ENCODE measurements around the gene ITPKC.
"Not testable (repeated sequence)": the region's sequence is repeated elsewhere in the genome, so short reads cannot be mapped to it uniquely, and the experiment has no call there.

The ITPKC gene

DNA sequence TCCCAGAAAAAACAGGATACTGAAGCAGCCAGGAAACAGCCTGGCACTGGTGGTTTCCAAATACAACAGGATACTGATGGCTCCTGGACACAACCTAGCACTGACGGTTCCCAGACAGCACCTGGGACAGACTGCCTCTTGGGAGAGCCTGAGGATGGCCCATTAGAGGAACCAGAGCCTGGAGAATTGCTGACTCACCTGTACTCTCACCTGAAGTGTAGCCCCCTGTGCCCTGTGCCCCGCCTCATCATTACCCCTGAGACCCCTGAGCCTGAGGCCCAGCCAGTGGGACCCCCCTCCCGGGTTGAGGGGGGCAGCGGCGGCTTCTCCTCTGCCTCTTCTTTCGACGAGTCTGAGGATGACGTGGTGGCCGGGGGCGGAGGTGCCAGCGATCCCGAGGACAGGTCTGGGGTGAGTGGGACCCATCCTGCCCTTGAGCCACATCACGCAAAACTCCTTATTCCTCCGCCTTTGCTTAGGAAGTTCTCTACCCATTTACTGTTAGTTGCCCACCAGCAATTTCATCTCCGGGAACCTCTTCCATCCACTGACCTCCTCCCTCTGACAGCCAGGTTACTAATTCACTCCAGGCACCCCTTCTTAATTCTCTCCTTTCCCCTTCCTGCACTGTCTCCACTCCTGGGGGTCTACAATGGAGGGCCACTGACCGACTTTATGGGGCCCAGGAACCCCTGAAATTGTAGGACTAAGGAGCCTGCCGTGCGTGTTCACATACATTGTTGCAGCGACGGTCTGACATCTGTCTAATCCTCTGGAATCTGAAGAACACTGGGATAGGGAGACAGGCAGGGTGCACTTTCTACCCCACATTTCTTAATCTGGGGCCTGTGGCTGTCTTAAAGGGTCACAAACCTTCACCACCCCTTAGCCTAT lies 1.2 kb downstream of the ITPKC start:
- no peak for DNase-seq

DNA sequence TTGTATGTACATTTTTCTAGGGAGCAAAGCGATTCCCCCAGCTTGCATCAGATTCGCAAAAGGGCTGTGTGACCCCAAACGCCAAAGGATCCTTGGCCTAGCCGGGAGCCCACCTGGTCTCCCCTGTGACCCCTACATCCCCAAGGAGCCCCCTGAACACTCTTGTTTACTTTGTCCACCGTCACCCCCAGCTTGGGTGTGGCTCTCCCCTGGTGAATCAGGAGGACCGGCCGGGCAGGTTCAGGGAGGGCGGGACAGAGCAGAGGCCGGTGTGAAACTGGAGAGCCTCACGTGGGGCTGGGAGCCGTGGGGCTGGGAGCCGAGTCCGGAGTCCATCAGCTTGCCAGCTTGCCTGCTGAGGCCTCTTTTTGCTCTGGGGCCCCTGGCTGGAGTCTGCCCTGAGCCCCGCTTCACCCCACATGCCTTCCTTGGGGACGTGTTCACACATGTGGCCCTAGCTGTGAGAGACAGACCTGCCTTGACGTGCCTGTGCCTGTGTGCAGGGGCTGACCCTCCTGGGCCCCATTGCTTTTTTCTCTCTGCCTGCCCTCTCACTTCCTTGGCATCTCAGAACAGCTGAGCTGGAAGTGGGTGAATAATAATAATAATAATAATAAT lies 2.0 kb downstream of the ITPKC start:
- no peak for DNase-seq

DNA sequence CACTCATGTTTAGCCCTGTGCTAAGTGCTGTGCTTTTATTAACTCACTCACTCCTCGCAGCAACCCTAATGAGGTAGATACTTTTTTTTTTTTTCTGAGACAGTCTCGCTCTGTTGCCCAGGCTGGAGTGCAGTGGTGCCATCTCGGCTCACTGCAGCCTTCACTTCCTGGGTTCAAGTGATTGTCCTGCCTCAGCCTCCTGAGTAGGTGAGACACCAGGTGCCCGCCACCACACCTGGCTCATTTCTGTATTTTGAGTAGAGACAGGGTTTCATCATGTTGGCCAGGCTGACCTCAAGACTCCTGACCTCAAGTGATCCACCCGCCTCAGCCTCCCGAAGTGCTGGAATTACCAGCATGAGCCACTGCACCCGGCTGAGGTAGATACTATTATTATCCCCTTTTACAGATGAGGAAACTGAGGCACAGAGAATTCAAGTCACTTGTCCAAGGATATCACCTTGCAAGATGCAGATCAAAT lies 2.5 kb downstream of the ITPKC start:
- DNase-seq = no peak

DNA sequence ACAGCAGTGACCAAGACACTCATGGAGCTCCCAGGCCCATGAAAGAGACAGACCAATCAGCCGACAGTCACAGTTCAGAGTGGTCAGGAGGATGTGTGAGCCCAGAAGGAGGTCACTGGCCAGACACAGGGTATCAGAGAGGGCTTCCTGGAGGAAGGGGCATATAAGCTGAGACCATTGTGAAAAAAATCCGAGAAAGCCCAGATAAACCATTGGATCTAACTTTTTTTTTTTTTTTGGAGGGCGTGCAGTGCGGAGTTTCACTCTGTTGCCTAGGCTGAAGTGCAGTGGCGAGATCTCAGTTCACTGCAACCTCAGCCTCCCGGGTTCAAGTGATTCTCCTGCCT lies 4.2 kb downstream of the ITPKC start:
- DNase-seq = no peak

DNA sequence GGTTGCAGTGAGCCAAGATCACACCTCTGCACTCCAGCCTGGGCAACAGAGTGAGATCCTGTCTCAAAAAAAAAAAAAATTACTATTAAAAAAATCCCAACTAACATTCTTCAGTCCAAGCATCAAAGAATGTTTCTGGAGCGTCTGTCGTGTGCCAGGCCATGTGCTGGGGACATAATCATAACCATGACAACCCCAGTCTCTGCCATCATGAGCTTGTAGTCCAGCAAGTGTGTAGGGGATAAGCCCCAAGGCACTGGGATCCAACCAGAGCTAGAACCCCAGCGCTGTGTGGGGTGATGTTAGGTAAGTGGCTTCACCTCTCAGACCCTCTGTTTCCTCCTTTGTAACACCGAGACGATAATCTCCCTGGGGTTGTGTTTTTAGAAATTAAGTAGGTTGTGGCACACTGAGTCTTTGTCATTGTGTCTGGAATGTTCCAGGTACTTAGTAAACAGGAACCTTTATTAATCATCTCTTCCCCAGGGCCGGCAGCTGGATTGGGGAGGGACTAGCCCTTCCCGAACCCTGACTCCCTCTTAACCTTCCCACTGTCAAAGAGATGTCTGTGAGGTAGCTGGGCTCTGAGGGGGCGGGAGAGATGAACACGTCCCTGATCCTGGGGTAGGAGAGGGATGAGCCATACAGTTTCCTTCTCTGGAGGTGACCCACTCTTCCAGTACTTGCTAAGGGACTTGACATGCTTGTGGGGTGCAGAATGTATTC lies 5.2 kb downstream of the ITPKC start:
- DNase-seq = no peak

DNA sequence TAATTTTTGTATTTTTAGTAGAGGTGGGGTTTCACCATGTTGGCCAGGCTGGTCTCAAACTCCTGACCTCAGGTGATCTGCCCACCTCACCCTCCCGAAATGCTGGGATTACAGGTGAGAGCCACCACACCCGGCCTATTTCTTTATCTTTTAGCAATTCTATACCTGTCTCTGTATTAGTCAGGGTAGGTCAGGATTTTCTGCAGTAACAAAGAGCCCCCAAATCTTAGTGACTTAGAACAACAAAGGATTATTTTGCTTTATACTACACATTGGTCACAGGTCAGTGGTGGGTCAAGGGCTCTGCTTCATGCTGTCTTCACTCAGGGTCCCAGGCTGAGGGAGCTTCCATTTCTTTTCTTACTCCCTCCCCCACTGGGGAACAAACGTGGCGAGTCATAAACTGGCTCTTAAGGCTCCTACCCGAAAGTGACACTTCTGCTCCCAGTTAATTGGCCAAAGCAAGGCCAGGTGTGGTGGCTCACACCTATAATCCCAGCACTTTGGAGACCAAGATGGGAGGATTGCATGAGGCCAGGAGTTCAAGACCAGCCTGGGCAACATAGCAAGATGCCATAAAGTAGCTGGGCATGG lies 6.8 kb downstream of the ITPKC start:
- no peak for DNase-seq

DNA sequence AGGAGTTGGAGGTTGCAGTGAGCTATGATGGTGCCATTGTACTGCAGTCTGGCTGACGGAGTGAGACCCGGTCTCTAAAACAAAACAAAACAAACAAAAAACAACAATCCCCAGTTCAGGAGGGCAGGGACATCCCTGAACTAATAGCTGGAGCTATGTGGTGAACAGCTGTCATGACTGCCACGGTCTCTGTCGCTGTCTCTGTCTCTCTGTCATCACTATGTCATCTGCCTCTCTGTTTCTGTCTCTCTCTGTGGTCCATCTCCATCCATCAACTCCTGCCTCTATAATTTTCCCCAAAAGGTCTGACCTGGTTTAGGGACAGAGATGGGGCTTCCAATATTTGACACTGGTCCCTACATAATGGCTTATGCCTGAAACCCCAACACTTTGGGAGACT lies 7.4 kb downstream of the ITPKC start:
- DNase-seq = no peak

DNA sequence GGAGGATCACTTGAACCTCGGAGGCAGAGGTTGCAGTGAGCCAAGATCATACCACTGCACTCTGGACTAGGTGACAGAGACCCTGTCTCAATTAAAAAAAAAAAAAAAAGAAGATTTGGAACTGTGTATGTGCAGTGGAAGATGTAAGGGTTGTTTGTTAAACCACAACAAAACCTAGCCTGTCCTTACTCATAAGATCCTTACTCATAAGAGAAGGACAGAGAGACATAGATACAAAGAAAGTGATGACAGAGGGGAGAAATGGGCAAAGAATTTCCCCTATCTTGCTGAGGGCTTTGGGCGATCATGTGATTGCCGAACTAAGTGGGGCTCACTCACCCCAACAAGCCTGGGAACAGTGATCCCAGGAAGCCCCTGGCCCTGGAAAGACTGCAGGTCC lies 7.9 kb downstream of the ITPKC start:
- DNase-seq = no peak

DNA sequence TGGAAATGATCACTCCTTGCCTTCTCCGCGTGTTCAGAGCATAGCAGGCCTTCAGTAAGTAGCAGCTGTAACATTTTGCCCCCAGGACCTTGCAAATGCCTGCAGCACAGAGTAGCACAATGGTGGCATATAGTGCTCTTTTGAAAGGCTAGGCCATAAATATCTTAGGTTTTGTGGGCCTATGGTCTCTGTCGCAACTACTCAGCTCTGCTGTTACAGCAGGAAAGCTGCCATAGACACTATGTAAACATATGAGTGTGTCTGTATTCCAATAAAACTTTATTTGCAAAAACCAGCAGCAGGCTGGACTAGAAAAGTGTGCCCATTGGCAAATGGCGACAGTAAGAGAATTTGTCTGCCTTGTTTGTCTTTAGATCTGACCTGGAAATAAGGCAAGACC lies 9.4 kb downstream of the ITPKC start:
- DNase-seq = no peak

DNA sequence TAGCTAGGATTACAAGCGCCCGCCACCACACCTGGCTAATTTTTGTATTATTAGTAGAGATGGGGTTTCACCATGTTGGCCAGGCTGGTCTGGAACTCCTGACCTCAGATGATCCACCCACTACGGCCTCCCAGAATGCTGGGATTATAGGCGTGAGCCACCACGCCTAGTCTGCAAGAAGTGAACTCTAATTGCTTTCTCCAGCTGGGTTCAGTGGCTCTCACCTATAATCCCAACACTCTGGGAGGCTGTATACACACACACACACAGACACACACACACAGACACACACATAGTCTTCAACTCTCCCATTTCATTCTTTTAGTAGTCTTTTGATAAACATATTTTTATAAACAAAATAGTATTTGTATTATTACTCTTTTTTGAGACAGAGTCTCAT lies 13.2 kb downstream of the ITPKC start:
- DNase-seq = not testable (repeated sequence)

DNA sequence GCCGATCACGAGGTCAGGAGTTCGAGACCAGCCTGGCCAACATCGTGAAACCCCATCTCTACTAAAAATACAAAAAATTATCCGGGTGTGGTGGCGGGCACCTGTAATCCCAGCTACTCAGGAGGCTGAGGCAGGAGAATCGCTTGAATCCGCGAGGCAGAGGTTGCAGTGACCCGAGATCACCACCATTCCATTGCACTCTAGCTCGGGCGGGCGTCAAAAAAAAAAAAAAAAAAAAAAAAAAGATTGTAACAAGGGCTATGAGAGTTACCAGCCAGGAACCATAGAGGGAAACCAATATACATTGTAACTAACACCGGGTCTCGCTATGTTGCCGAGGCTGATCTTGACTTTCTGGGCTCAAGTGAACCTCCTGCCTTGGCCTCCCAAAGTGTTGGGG lies 15.4 kb downstream of the ITPKC start:
- DNase-seq = not testable (repeated sequence)

DNA sequence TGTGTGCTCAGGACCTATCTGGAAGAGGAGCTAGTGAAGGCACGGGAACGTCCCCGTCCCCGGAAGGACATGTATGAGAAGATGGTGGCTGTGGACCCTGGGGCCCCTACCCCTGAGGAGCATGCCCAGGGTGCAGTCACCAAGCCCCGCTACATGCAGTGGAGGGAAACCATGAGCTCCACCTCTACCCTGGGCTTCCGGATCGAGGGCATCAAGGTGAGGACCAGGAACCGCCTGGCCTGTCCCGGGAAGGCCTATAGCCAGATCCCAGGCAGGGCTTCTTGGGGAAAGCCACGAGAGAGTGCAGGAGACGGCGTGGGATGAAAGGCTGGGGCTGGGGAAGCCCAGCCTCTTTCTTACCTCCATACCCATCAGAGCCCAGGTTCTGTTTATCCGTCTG lies 16.2 kb downstream of the ITPKC start:
- DNase-seq = no peak

DNA sequence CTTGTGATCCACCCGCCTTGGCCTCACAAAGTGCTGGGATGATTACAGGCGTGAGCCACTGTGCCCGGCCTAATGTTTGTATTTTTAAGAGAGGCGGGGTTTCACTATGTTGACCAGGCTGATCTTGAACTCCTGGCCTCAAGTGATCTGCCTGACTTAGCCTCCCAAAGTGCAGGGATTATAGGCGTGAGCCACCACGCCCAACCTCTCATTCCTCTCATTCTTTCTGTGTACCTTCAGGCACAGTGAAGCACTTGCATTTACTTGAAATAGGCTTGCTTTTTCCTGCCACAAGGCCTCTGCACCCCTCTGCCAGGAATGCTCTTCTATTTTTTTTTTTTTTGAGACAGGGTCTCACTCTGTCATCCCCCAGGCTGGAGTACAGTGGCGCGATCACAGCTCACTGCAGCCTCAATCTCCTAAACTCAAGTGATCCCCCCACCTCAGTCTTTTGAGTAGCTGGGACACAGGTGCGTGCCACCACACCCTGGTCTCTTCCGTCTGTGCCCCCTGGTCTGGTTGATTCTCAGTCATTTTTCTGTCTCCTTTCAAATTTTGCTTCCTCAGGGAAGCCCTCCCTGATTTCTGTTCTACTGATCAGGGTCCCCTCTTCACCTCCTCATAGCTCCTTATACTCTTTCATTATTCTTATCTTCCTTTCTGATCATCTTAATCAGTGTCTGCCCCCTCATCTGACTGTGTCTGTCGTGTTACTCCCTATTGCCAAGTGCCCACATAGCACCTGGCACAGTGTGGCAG lies 18.3 kb downstream of the ITPKC start:
- DNase-seq = no peak

DNA sequence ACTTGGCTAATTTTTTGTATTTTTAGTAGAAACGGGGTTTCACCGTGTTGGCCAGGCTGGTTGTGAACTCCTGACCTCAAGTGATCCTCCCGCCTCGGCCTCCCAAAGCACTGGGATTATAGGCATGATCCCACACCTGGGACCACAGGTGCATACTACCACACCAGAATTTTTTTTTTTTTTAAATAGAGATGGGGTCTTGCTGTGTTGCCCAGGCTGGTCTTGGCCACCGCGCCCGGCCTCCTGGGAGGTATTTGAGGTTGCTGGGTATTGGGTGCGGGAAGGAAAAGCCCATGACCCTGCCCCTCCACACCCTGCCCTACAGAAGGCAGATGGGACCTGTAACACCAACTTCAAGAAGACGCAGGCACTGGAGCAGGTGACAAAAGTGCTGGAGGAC lies 19.7 kb downstream of the ITPKC start:
- no peak for DNase-seq

DNA sequence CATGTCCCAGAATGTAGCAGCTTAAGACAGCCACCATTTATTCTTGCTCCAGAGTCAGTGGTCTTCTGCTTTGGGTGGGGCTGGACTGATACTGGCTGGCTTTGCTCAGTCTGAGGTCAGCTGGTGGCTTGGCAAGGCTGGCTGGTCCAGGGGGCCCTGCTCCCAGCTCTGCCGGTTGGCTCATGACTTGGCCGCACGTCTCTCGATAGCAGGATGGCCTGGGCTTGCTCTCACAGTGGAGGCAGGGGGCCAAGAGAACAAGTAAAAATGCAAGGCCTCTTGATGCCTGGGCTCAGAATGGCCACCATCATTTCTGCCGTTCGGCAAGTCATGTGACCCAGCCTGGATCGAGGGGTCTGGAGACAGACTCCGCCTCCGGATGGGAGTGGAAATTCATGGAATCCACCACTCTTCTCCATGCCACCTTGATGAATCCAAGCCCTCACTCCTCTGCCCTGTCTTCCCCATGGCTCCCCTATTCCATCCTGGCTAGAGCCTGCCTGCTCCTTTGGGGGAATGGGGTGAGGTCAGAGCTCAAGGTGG lies 20.3 kb downstream of the ITPKC start:
- no peak for DNase-seq

DNA sequence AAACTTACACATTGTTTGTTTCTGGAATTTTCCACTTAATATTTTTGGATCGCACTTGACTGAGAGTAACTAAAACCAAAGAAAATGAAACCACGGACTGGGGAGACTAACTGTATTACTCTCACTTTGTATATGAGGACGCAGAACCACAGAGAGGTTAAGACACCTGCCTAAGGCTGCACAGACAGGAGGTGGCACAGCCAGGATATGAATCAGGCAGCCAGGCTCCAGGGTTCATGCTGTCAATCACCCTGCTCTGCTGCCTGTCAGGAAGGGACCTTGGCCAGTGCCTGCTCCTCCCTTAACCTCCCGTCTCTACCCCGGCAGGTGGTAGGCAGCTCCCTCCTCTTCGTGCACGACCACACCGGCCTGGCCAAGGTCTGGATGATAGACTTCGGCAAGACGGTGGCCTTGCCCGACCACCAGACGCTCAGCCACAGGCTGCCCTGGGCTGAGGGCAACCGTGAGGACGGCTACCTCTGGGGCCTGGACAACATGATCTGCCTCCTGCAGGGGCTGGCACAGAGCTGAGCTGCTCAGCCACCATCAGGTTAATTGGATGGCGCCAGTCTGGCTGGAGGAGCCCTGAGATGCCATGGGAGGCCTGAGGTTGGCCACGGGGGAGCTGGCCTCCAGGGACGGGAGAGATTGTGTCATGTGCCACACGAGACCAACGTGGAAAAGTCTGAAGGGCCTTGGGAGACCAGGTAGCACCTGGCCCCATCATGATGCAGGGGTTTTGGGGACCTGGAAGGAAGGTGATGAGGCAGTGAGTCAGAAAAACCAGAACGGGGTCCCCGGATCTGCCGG lies 22.3 kb downstream of the ITPKC start:
- DNase-seq = no peak

DNA sequence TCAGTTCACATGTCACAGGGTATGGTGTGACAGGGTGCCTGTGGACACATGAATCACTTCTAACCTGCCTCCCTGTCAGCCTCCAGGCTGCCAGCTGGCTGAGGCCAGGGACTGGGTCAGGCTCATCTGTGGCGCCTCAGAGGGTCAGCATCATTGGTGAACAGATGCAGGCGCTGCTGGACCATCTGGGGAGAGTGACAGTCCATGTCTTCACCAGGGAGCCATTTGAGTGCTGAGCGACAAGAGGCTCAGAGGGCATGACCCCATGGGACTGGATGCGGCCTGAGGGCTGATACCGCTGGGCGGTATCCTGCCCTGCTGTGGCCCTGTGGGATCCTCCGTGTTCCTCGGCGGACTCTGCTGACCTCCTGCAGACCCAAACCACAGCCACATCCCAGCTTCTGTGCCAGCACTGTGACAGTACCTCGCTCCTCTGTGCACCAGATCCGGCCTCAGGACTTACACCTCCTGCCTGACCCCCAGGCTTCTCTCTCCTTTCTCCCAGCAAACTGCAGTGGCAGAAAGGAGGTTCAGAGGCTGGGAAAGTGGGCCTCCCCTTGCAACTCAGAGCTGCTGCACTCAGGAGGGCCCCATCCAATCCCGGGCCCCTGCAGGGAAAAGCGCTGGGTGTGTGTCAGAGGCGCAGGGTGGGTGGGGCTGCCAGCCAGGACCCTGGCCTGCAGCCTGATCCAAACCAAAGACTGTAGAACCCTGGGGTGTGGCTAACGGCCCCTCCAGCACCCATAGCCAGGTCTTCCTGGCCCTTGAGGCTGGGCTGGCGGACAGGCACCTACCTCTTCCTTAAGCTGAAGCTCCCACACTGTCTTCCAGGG lies 23.2 kb downstream of the ITPKC start:
- DNase-seq = no peak

DNA sequence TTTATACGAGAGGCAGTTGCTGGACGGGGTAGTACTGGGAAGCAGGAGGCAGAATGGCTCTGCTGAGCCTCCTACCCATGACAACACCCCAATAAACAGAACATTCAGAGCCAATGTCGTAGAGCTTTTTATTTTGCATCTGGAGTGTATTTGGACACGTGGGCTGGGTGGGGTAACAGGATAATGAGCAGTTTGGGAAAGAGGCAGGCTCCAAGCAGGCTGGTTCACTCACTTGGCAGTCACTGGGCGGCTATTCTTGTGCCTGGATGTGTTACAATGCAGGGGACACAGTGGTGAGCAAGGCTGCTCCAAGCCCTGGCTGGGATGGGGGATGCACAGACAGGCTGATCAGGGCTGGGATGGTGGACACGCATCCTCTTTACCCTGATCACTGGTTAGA lies 23.8 kb downstream of the ITPKC start:
- no peak for DNase-seq

DNA sequence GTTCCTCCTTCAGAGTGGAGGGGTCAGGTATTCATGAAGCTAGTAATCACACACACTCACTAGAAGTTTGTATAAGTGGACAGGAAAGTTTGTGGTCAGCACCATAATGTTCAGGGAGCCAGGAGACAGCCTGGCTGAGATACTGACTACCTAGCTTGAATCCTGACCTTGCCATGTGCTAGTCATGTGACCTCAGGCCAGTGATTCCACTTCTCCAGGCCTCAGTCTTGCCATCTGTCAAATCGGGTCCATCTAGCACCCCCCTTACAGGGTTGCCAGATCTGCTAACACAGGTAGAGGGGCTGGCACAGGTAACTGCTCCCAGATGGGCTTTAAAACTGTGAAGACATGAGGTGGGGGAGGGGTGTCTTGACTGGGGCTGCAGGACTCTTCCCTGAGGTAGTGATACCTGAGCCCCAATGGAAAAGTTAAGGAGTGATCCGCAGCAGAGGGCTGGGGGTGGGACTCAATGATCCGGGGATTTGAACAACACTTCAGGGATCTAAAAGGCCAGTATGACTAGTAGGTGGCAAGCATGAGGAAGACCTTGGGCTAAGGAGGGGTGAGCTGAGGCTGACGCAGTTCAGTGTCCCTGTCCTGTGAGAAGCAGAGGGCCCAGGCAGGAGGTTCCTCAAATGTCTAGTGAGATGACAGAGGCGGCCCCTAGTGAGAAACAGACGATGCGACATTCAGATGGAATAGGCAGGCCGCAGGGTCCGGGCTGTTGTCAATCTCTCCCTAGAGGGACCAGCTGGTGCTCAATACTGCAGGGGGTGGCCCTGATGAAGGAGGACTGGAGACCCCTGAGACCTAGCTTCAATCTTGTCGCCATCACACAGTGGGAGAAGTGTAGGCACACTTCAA lies 24.8 kb downstream of the ITPKC start:
- no peak for DNase-seq

DNA sequence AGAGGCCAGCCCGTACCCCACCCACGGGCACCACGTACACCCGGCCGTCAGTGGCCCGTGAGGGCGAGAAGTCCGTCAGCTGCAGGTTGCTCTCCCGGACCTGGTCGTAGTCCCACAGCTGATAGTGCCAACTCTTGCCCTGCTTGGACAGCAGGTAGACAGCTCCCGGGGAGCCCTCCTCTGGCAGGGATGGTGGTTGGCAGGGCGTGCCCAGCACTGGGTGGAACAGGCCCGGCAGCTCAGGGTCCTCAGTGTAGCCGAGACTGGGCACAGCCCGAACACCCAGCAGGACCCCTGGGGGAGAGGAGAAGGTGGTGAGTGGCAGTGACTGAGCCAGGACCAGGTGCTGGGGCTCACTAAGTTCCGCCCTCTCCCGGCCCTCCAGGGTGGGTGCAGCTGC lies 25.6 kb downstream of the ITPKC start:
- DNase-seq = no peak
